Measurements from ENCODE around the gene IGSF8.

The IGSF8 gene

DNA sequence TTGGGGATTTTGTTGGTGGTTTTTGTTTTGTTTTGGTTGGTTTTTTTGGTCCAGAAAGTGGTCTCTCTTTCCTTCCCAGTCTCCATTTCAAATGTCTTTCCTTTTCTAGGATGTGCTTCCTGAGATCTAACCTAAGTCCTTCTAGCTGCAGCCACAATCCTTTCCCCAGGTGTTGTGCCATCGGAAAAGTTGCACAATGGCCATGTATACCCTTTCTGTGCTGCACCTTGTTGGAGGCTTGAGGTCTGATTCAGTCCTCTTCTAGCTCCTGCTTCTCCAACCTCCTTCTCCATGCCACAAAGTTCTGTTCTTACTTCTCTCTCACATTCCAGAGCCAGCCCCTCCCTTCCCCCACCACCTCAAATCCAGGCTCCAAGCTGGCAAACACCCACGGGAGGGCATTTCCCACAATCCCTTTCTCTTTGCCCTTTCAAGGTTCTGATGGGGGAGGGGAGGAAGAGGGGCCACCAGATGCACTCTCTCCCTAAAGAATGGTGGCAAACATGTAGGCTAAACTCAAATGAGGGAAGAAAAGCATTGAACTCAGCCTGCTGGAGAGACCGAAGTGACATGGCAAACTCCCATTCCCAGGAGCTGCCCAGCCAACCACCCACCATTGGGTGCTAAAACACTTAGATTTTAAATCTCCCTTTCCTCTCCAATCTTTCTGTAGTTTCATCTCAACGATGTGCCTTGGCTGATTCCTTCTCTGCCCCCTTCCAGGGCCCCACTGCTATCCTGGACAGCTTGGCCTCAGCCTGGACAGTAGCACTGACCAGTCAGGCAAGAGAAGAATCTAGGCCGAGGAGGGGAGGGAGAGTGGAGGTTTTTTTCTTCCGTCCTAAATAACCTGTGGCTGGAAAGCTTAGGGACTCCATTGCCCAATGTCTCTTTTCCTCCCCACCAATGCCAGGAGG, 31.3 kb downstream of the IGSF8 start:
- H3K9ac ChIP-seq (ENCODE audit: insufficient read length), result no peak overlapping the region
- H3K27ac ChIP-seq, result no peak overlapping the region
- no peaks in the 10 kb centered on the region for H3K36me3 ChIP-seq (ENCODE audit: insufficient read depth, low read length)
- no peak overlapping the region for H3K4me3 ChIP-seq
- no peaks in the 10 kb centered on the region for H3K9me3 ChIP-seq (ENCODE audit: low read depth, low read length)
- DNase-seq (ENCODE audit: low read depth, low spot score), result no peak
- TF ChIP-seq POLR2AphosphoS5 (IDR thresholded peaks at IDR 0.05; ENCODE audit: borderline replicate concordance, low read depth, low read length) (no peak), EZH2 (IDR thresholded peaks at IDR 0.05) (no peak)

DNA sequence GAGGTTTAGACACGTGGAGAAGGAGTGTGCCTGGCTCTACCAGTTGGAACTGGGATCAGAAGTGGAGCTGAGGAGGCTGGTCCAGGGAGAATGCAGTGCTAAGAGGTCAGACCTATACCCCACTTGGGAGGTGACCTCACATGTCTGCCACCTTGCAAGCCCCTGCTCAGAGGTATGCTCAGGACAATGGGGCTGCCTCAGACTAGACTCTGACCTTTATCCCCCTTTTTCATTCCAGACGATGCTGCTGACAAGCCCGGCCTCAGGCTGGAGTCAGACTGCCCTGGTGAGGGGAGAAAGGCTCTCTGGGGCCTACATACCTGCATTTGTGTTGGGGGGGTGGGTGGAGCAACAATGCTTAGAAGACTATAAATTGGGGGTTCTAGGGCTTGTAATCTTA, 33.7 kb downstream of the IGSF8 start:
- H3K27ac ChIP-seq, result no peak overlapping the region
- DNase-seq (ENCODE audit: low read depth, low spot score), result no peak
- H3K9ac ChIP-seq (ENCODE audit: insufficient read length), result no peak overlapping the region
- H3K9me3 ChIP-seq (ENCODE audit: low read depth, low read length), result no peaks in the 10 kb centered on the region
- H3K36me3 ChIP-seq (ENCODE audit: insufficient read depth, low read length), result no peaks in the 10 kb centered on the region
- TF ChIP-seq POLR2AphosphoS5 (IDR thresholded peaks at IDR 0.05; ENCODE audit: borderline replicate concordance, low read depth, low read length) (no peak), FOXP2 (optimal IDR thresholded peaks at IDR 0.05; ENCODE audit: control extremely low read depth, extremely low read length, insufficient read depth) (no peak), EZH2 (IDR thresholded peaks at IDR 0.05) (no peak)
- no peak overlapping the region for H3K4me3 ChIP-seq

DNA sequence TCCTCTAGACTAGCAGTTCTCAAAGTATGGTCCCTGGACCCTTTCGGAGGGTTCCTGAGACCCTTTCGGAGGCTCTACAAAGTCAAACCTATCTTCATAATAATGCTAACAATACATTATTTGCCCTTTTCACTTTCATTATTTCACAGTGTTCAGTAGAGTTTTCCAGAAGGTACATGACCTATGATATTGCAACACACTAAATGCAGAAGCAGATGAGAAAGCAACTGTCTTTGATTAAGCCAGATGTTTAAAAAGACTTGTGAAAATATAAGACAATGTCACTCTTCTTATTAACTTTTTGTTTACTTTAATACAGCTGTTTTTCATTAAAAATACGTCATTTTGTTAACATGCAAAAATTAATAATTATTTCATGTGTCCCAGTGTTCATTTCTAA, 34.3 kb downstream of the IGSF8 start:
- Histone ChIP-seq H3K36me3 (ENCODE audit: insufficient read depth, low read length) (no peaks in the 10 kb centered on the region), H3K4me3 (no peak overlapping the region), H3K27ac (no peak overlapping the region), H3K9ac (ENCODE audit: insufficient read length) (no peak overlapping the region), H3K9me3 (ENCODE audit: low read depth, low read length) (no peaks in the 10 kb centered on the region)
- TF ChIP-seq EZH2 (IDR thresholded peaks at IDR 0.05) (no peak), FOXP2 (optimal IDR thresholded peaks at IDR 0.05; ENCODE audit: control extremely low read depth, extremely low read length, insufficient read depth) (no peak), POLR2AphosphoS5 (IDR thresholded peaks at IDR 0.05; ENCODE audit: borderline replicate concordance, low read depth, low read length) (no peak)
- no peak for DNase-seq (ENCODE audit: low read depth, low spot score)

DNA sequence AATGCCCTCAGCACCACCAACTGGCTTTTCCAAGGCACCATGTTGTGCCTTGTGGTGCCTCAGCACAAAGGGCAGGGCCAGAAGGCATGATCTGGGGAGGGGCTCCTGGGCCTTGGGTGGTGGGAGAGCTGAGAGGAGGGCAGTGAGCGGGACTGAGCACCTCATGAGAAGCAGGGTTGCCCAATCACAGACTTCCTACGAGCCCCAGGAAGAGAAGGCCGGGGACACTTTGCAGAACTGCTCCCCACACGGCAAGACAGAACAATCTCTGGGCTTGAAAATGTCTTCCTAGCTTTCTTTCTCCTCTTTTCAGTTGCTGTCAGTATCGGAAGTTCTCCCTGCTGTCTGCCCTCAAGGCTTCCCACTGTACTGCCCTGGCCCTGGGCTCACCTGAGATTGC, 35.2 kb downstream of the IGSF8 start:
- Histone ChIP-seq H3K27ac (no peak overlapping the region), H3K4me3 (no peak overlapping the region), H3K9me3 (ENCODE audit: low read depth, low read length) (no peaks in the 10 kb centered on the region), H3K9ac (ENCODE audit: insufficient read length) (no peak overlapping the region), H3K36me3 (ENCODE audit: insufficient read depth, low read length) (no peaks in the 10 kb centered on the region)
- no peak for DNase-seq (ENCODE audit: low read depth, low spot score)
- no peak for TF ChIP-seq POLR2AphosphoS5 (IDR thresholded peaks at IDR 0.05; ENCODE audit: borderline replicate concordance, low read depth, low read length)
- no peak for TF ChIP-seq FOXP2 (optimal IDR thresholded peaks at IDR 0.05; ENCODE audit: control extremely low read depth, extremely low read length, insufficient read depth)
- TF ChIP-seq EZH2 (IDR thresholded peaks at IDR 0.05), result no peak

DNA sequence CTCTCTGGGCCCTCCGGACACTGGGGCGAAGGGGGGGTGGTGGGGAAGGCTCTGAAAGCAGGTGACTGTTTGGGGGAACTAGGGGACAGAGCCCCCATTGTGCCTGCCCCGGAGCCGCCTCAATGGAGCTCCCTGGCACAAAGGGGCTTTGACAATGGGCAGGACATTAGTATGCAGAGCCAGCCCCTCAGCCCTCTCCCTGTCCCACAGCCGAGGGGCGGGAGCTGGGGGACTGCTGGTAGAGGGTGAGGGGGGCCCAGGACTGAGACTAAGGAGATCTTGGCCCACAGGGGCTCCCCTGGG, 36.2 kb downstream of the IGSF8 start:
- no peak for DNase-seq (ENCODE audit: low read depth, low spot score)
- no peak overlapping the region for H3K27ac ChIP-seq
- no peaks in the 10 kb centered on the region for H3K9me3 ChIP-seq (ENCODE audit: low read depth, low read length)
- no peak overlapping the region for H3K9ac ChIP-seq (ENCODE audit: insufficient read length)
- H3K4me3 ChIP-seq, result no peak overlapping the region
- no peaks in the 10 kb centered on the region for H3K36me3 ChIP-seq (ENCODE audit: insufficient read depth, low read length)
- TF ChIP-seq FOXP2 (optimal IDR thresholded peaks at IDR 0.05; ENCODE audit: control extremely low read depth, extremely low read length, insufficient read depth) (no peak), POLR2AphosphoS5 (IDR thresholded peaks at IDR 0.05; ENCODE audit: borderline replicate concordance, low read depth, low read length) (no peak), EZH2 (IDR thresholded peaks at IDR 0.05) (no peak)

DNA sequence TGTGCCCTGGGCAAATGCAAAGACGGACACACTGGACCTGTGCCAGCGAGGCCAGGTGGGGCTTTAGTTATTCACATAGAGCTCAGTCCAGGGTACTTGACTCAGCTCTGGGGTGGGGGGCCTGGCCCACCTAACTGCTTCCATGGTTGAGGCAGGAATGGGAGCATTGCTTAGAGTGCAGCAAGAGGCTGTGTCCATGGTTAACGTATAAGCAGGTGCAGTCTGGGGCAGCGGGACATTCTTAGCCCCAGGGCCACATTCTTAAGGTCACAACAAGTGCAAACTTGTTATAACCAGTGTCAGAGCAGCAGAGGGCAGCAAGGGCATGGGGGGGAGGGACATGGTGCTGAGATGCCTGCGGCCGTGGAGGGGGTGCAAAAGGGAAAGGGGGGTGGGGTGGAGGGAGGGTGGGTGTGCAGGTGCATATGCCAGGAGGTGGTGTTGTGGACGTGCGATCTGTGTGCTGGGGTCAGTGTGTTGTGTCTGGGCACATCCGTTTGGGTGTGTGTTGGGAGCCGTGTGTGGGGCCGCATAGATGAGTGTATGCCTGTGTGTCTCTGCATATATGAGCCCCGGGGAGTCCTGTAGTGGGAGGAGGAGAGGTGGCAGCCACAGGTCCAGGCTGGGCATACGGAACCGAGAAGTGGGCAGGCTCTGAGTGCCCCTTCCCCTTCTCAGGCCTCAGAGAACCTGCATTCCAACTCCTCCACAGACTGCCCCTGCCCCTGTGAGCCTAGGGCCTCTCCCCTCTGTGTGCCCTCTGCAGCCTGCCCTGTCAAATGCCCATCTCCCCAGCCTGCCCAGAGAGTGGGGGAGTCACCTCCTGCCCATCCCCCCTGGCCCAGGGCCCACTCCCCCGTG, 36.8 kb downstream of the IGSF8 start:
- H3K27ac ChIP-seq, result no peak overlapping the region
- H3K4me3 ChIP-seq, result no peak overlapping the region
- H3K9me3 ChIP-seq (ENCODE audit: low read depth, low read length), result no peaks in the 10 kb centered on the region
- H3K36me3 ChIP-seq (ENCODE audit: insufficient read depth, low read length), result no peaks in the 10 kb centered on the region
- TF ChIP-seq EZH2 (IDR thresholded peaks at IDR 0.05) (no peak), POLR2AphosphoS5 (IDR thresholded peaks at IDR 0.05; ENCODE audit: borderline replicate concordance, low read depth, low read length) (no peak)
- DNase-seq (ENCODE audit: low read depth, low spot score), result no peak
- H3K9ac ChIP-seq (ENCODE audit: insufficient read length), result no peak overlapping the region

DNA sequence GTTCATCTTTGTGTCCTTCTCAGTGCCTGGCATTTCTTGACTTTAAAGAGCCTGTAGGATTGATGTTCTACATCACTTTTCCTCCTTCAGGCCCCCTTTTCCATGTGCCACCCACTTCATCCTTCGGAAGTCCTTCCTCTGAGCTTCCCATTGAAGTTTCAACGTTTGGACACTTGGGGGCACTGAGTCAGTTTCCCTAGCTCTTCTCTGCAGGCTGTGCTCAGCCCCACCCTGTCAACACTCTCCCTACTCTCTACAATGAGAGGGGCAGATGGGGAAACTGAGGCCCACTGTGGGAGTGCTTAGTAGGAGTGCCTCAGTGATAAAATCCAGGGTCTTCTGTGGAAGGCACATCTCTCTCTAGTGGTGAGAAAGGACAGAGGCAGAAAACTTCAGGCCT, 40.3 kb downstream of the IGSF8 start:
- Histone ChIP-seq H3K9ac (ENCODE audit: insufficient read length) (no peak overlapping the region), H3K36me3 (ENCODE audit: insufficient read depth, low read length) (no peaks in the 10 kb centered on the region), H3K9me3 (ENCODE audit: low read depth, low read length) (no peaks in the 10 kb centered on the region), H3K27ac (no peak overlapping the region), H3K4me3 (no peak overlapping the region)
- TF ChIP-seq EZH2 (IDR thresholded peaks at IDR 0.05) (no peak), POLR2AphosphoS5 (IDR thresholded peaks at IDR 0.05; ENCODE audit: borderline replicate concordance, low read depth, low read length) (no peak), FOXP2 (optimal IDR thresholded peaks at IDR 0.05; ENCODE audit: control extremely low read depth, extremely low read length, insufficient read depth) (no peak)
- no peak for DNase-seq (ENCODE audit: low read depth, low spot score)

DNA sequence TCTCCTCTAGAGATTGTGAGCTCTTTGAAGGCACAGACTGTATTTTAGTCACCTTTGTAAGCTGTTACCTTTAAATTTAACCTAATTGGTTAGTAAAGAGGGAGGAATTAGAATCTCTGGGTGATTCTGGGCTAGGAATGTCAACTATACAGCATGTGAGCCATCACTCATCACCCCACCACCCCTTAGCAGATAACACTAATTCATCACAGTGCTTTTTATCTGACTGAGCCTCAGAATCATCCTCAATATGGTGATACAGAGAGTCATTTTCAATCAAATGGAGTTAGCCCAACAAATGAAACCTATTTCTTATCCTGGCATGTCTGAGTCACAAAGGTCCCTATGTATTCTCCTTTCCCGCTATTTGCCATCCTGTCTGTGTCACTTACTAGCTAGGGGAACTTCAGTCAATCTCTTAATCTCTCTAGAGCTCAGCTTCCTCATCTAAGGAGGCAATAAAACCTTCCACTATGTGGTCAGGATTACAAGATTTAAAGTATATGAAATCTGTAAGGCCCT, 41.7 kb downstream of the IGSF8 start:
- no peak for TF ChIP-seq POLR2AphosphoS5 (IDR thresholded peaks at IDR 0.05; ENCODE audit: borderline replicate concordance, low read depth, low read length)
- no peak for TF ChIP-seq FOXP2 (optimal IDR thresholded peaks at IDR 0.05; ENCODE audit: control extremely low read depth, extremely low read length, insufficient read depth)
- no peak for TF ChIP-seq EZH2 (IDR thresholded peaks at IDR 0.05)
- Histone ChIP-seq H3K36me3 (ENCODE audit: insufficient read depth, low read length) (no peaks in the 10 kb centered on the region), H3K4me3 (no peak overlapping the region), H3K9me3 (ENCODE audit: low read depth, low read length) (no peaks in the 10 kb centered on the region), H3K27ac (no peak overlapping the region), H3K9ac (ENCODE audit: insufficient read length) (no peak overlapping the region)
- DNase-seq (ENCODE audit: low read depth, low spot score), result no peak

Measured in SK-N-MC (cell line).